ENCODE measurements around the gene GAA.

Gene GAA

DNA sequence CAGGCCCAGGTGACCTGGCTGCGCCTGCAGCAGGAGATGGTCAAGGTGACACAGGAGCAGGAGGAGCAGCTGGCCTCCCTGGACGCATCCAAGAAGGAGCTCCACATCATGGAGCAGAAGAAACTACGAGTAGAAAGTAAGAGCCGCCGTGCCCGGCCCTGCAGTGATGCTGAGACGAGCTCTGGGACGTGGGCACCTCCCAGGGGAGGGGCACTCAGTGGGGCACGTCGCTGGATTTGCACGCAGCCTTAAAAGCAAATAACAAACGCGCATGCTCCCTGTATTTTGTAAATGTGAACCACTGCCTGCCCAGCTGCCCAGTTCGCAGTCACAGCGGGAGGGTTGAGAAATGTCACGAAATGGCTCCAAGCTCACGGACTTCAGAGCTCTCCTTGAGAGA, 15.3 kb upstream of the GAA start:
- no peak for DNase-seq
- no peaks in the 10 kb centered on the region for H3K79me2 ChIP-seq (ENCODE audit: control insufficient read depth, insufficient read depth, low read length, poor library complexity)
- H2AFZ ChIP-seq (ENCODE audit: insufficient read depth, low read length, poor library complexity), result no peak overlapping the region
- H3K36me3 ChIP-seq (ENCODE audit: control insufficient read depth in 1 of 2, insufficient read depth in 2 of 2, low read length in 2 of 2), result no peaks in the 10 kb centered on the region
- H3K27ac ChIP-seq (ENCODE audit: low read depth, low read length), result no peak overlapping the region
- no peak overlapping the region for H2BK5ac ChIP-seq (ENCODE audit: low read depth, low read length, poor library complexity)
- no CpG with 5 or more reads among the region's 17 CpGs for WGBS (ENCODE audit: extremely low coverage, insufficient coverage, insufficient read length)
- no peak overlapping the region for H3K4ac ChIP-seq (ENCODE audit: low read depth, low read length)
- no peak overlapping the region for H2BK12ac ChIP-seq (ENCODE audit: low read length)
- no peak overlapping the region for H3K9ac ChIP-seq (ENCODE audit: low read length)
- no peak overlapping the region for H3K23ac ChIP-seq (ENCODE audit: low read length)
- no peak overlapping the region for H3K4me3 ChIP-seq (ENCODE audit: low read depth, low read length)
- no peak overlapping the region for H3K14ac ChIP-seq (ENCODE audit: low read length)
- no peak overlapping the region for H4K12ac ChIP-seq (ENCODE audit: low read depth, low read length)
- H3K27me3 ChIP-seq (ENCODE audit: insufficient read depth, low read length), result no peaks in the 10 kb centered on the region
- H3K4me1 ChIP-seq (ENCODE audit: control insufficient read depth in 1 of 2, insufficient read depth in 2 of 2, low read length in 2 of 2), result no peaks in the 10 kb centered on the region
- H2AK5ac ChIP-seq (ENCODE audit: low read length), result no peak overlapping the region
- no peak overlapping the region for H4K91ac ChIP-seq (ENCODE audit: low read depth, low read length)
- no peaks in the 10 kb centered on the region for H3K9me3 ChIP-seq (ENCODE audit: insufficient read depth, low read depth, low read length)
- no peak overlapping the region for H4K8ac ChIP-seq (ENCODE audit: low read depth, low read length)
- H3K18ac ChIP-seq (ENCODE audit: low read length), result no peak overlapping the region
- H2BK120ac ChIP-seq (ENCODE audit: insufficient read depth, low read length, poor library complexity), result no peak overlapping the region
- no peaks in the 10 kb centered on the region for H3K79me1 ChIP-seq (ENCODE audit: low read length)
- H3K4me2 ChIP-seq (ENCODE audit: low read length), result no peak overlapping the region

DNA sequence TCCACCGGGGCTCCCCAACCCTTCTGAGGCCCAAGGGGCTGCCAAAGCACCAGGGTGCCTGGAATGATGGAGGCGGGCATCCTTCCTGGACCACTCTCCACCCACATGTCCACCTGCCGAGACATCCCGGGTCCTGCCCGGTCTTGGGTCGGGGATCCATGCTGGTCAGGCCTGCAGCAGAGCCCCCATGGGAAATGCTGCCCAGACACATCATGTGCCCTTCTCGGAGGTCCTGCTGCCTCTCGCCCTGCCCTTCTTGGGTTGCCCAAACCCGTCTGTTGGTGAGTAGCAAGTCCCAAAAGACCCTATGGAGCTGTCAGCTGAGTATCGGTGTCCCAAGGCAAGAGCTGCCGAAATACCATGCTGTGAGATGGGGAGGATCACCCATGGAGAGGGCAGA, 14.8 kb upstream of the GAA start:
- no peaks in the 10 kb centered on the region for H3K79me2 ChIP-seq (ENCODE audit: control insufficient read depth, insufficient read depth, low read length, poor library complexity)
- H3K4ac ChIP-seq (ENCODE audit: low read depth, low read length), result no peak overlapping the region
- H3K9ac ChIP-seq (ENCODE audit: low read length), result no peak overlapping the region
- WGBS (ENCODE audit: extremely low coverage, insufficient coverage, insufficient read length), result no CpG with 5 or more reads among the region's 11 CpGs
- H3K14ac ChIP-seq (ENCODE audit: low read length), result no peak overlapping the region
- H4K8ac ChIP-seq (ENCODE audit: low read depth, low read length), result no peak overlapping the region
- H3K27ac ChIP-seq (ENCODE audit: low read depth, low read length), result no peak overlapping the region
- no peak overlapping the region for H2BK5ac ChIP-seq (ENCODE audit: low read depth, low read length, poor library complexity)
- H3K23ac ChIP-seq (ENCODE audit: low read length), result no peak overlapping the region
- H3K36me3 ChIP-seq (ENCODE audit: control insufficient read depth in 1 of 2, insufficient read depth in 2 of 2, low read length in 2 of 2), result no peaks in the 10 kb centered on the region
- no peaks in the 10 kb centered on the region for H3K4me1 ChIP-seq (ENCODE audit: control insufficient read depth in 1 of 2, insufficient read depth in 2 of 2, low read length in 2 of 2)
- no peak overlapping the region for H2BK12ac ChIP-seq (ENCODE audit: low read length)
- DNase-seq, result no peak
- no peak overlapping the region for H3K18ac ChIP-seq (ENCODE audit: low read length)
- no peak overlapping the region for H2AK5ac ChIP-seq (ENCODE audit: low read length)
- no peaks in the 10 kb centered on the region for H3K9me3 ChIP-seq (ENCODE audit: insufficient read depth, low read depth, low read length)
- H3K4me2 ChIP-seq (ENCODE audit: low read length), result no peak overlapping the region
- H3K4me3 ChIP-seq (ENCODE audit: low read depth, low read length), result no peak overlapping the region
- no peak overlapping the region for H4K91ac ChIP-seq (ENCODE audit: low read depth, low read length)
- H2BK120ac ChIP-seq (ENCODE audit: insufficient read depth, low read length, poor library complexity), result no peak overlapping the region
- H4K12ac ChIP-seq (ENCODE audit: low read depth, low read length), result no peak overlapping the region
- H3K27me3 ChIP-seq (ENCODE audit: insufficient read depth, low read length), result no peaks in the 10 kb centered on the region
- no peaks in the 10 kb centered on the region for H3K79me1 ChIP-seq (ENCODE audit: low read length)
- no peak overlapping the region for H2AFZ ChIP-seq (ENCODE audit: insufficient read depth, low read length, poor library complexity)

DNA sequence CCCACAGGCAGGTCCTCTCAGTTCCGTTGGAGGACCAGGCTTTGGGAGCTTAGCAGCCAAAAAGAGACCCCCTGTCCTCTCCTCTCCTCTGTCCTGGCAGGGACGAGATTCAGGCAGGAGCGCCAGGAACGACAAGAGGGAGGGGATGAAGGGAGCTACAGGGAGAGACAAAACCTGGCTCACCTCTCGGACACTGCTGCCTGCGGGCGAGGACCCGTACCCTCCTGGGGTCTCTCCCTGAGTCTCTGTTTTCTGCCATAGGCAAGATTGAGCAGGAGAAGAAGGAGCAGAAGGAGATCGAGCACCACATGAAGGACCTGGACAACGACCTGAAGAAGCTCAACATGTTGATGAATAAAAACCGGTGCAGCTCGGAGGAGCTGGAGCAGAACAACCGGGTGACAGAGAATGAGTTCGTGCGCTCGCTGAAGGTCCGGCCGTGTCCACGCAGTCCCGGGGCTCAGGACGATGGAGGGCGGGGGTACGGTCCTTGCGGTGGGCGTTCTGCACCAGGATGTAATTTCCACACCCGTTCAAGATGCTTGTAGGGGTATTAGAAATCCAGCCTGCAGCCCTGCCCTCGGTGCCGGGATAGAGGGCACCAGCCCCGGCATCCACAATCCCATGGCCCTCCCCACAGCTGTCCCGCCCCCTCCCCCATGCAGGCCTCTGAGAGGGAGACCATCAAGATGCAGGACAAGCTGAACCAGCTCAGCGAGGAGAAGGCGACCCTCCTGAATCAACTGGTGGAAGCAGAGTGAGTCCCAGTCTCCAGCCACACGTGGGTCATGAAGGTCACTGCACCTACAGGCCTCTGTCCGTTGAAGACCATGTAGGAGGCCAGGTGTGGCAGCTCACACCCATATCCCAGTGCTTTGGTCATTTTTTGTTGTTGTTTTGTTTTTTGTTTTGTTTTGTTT, 13.8 kb upstream of the GAA start:
- Histone ChIP-seq H4K8ac (ENCODE audit: low read depth, low read length) (no peak overlapping the region), H3K18ac (ENCODE audit: low read length) (no peak overlapping the region), H2BK12ac (ENCODE audit: low read length) (no peak overlapping the region), H3K27ac (ENCODE audit: low read depth, low read length) (no peak overlapping the region), H4K91ac (ENCODE audit: low read depth, low read length) (no peak overlapping the region), H3K9ac (ENCODE audit: low read length) (no peak overlapping the region), H3K9me3 (ENCODE audit: insufficient read depth, low read depth, low read length) (no peaks in the 10 kb centered on the region), H3K23ac (ENCODE audit: low read length) (no peak overlapping the region), H3K4me2 (ENCODE audit: low read length) (no peak overlapping the region), H3K4me3 (ENCODE audit: low read depth, low read length) (no peak overlapping the region), H3K14ac (ENCODE audit: low read length) (no peak overlapping the region), H2AK5ac (ENCODE audit: low read length) (no peak overlapping the region), H2BK5ac (ENCODE audit: low read depth, low read length, poor library complexity) (no peak overlapping the region), H3K27me3 (ENCODE audit: insufficient read depth, low read length) (no peaks in the 10 kb centered on the region), H3K4me1 (ENCODE audit: control insufficient read depth in 1 of 2, insufficient read depth in 2 of 2, low read length in 2 of 2) (no peaks in the 10 kb centered on the region), H3K36me3 (ENCODE audit: control insufficient read depth in 1 of 2, insufficient read depth in 2 of 2, low read length in 2 of 2) (no peaks in the 10 kb centered on the region), H3K4ac (ENCODE audit: low read depth, low read length) (no peak overlapping the region), H3K79me1 (ENCODE audit: low read length) (no peaks in the 10 kb centered on the region), H4K12ac (ENCODE audit: low read depth, low read length) (no peak overlapping the region), H2AFZ (ENCODE audit: insufficient read depth, low read length, poor library complexity) (no peak overlapping the region), H2BK120ac (ENCODE audit: insufficient read depth, low read length, poor library complexity) (no peak overlapping the region), H3K79me2 (ENCODE audit: control insufficient read depth, insufficient read depth, low read length, poor library complexity) (no peaks in the 10 kb centered on the region)
- no peak for DNase-seq
- no CpG with 5 or more reads among the region's 34 CpGs for WGBS (ENCODE audit: extremely low coverage, insufficient coverage, insufficient read length)

DNA sequence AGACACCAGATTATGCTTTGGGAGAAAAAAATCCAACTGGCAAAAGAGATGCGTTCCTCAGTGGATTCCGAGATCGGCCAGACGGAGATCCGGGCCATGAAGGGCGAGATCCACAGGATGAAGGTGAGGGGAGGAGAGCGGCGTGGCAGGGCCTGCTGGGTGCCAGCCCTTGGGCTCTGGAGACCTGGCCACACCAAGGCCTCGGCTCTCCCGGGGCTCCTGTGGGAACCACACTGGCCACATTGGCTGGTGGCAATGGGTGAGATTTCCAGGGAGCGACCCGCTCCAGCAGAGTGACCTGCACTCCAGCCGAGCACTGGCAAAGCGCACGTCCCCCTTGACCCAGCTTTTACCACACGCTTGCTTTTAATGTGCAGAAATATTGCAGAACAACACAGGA, 11.6 kb upstream of the GAA start:
- Histone ChIP-seq H3K4ac (ENCODE audit: low read depth, low read length) (no peak overlapping the region), H3K23ac (ENCODE audit: low read length) (no peak overlapping the region), H3K9me3 (ENCODE audit: insufficient read depth, low read depth, low read length) (no peaks in the 10 kb centered on the region), H3K79me2 (ENCODE audit: control insufficient read depth, insufficient read depth, low read length, poor library complexity) (no peaks in the 10 kb centered on the region), H3K18ac (ENCODE audit: low read length) (no peak overlapping the region), H4K91ac (ENCODE audit: low read depth, low read length) (no peak overlapping the region), H4K12ac (ENCODE audit: low read depth, low read length) (no peak overlapping the region), H4K8ac (ENCODE audit: low read depth, low read length) (no peak overlapping the region), H2AFZ (ENCODE audit: insufficient read depth, low read length, poor library complexity) (no peak overlapping the region), H2BK120ac (ENCODE audit: insufficient read depth, low read length, poor library complexity) (no peak overlapping the region), H3K27me3 (ENCODE audit: insufficient read depth, low read length) (no peaks in the 10 kb centered on the region), H2BK12ac (ENCODE audit: low read length) (no peak overlapping the region), H3K36me3 (ENCODE audit: control insufficient read depth in 1 of 2, insufficient read depth in 2 of 2, low read length in 2 of 2) (no peaks in the 10 kb centered on the region), H3K4me2 (ENCODE audit: low read length) (no peak overlapping the region), H3K4me1 (ENCODE audit: control insufficient read depth in 1 of 2, insufficient read depth in 2 of 2, low read length in 2 of 2) (no peaks in the 10 kb centered on the region), H2BK5ac (ENCODE audit: low read depth, low read length, poor library complexity) (no peak overlapping the region), H3K9ac (ENCODE audit: low read length) (no peak overlapping the region), H3K27ac (ENCODE audit: low read depth, low read length) (no peak overlapping the region), H3K79me1 (ENCODE audit: low read length) (no peaks in the 10 kb centered on the region), H2AK5ac (ENCODE audit: low read length) (no peak overlapping the region), H3K4me3 (ENCODE audit: low read depth, low read length) (no peak overlapping the region), H3K14ac (ENCODE audit: low read length) (no peak overlapping the region)
- no peak for DNase-seq
- no CpG with 5 or more reads among the region's 16 CpGs for WGBS (ENCODE audit: extremely low coverage, insufficient coverage, insufficient read length)
